Testis (tissue), 2 donors: Measurements from ENCODE around the gene MICAL1.

Source experiments
- POLR2A ChIP-seq: fragments of 450-650 bp; IDR thresholded peaks from one replicate; pipeline ENCODE4 v1.6.1; 2017; ENCODE audit warnings: antibody characterized with exemption, mild to moderate bottlenecking, moderate library complexity
- TF ChIP-seq, protein P1 (sequence below), 3 experiments: fragments of 450-650 bp in 2 of 3; fragments of 200-600 bp in 1 of 3; sonication (generic) in 1 of 3; IDR thresholded peaks; one replicate each; pipeline ENCODE4 v1.5.1; 2016 to 2019; ENCODE audit warnings: antibody characterized with exemption in 3 of 3, mild to moderate bottlenecking in 2 of 3, moderate library complexity in 1 of 3

GRCh38 chr6:109458774-109459531 is 3.4 kb upstream of the MICAL1 start:
- TF ChIP-seq, protein P1, sequence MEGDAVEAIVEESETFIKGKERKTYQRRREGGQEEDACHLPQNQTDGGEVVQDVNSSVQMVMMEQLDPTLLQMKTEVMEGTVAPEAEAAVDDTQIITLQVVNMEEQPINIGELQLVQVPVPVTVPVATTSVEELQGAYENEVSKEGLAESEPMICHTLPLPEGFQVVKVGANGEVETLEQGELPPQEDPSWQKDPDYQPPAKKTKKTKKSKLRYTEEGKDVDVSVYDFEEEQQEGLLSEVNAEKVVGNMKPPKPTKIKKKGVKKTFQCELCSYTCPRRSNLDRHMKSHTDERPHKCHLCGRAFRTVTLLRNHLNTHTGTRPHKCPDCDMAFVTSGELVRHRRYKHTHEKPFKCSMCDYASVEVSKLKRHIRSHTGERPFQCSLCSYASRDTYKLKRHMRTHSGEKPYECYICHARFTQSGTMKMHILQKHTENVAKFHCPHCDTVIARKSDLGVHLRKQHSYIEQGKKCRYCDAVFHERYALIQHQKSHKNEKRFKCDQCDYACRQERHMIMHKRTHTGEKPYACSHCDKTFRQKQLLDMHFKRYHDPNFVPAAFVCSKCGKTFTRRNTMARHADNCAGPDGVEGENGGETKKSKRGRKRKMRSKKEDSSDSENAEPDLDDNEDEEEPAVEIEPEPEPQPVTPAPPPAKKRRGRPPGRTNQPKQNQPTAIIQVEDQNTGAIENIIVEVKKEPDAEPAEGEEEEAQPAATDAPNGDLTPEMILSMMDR (IDR thresholded peaks at IDR 0.05) = no peak
- TF ChIP-seq POLR2A = no peak
